ENCODE results near the gene MSTO1. TPM values are rescaled to one million over a fixed set of nuclear protein-coding genes. Genes with fewer than 3 reads are reported as not detected.
"Not testable (repeated sequence)": the region's sequence is repeated elsewhere in the genome, so short reads cannot be mapped to it uniquely, and the experiment has no call there.

MSTO1 gene
- 13.4 and 18.7 TPM in 2 replicates for total RNA-seq

GRCh38 chr1:155609515-155610256, at the start of gene MSTO1:
TSS of gene MSTO1 (plus strand) at chr1:155610218. CDS start at chr1:155610249, 31 bp downstream.
- DNase-seq (ENCODE audit: low read depth in 2 of 2): peak; percentile 94 to 99

DNA sequence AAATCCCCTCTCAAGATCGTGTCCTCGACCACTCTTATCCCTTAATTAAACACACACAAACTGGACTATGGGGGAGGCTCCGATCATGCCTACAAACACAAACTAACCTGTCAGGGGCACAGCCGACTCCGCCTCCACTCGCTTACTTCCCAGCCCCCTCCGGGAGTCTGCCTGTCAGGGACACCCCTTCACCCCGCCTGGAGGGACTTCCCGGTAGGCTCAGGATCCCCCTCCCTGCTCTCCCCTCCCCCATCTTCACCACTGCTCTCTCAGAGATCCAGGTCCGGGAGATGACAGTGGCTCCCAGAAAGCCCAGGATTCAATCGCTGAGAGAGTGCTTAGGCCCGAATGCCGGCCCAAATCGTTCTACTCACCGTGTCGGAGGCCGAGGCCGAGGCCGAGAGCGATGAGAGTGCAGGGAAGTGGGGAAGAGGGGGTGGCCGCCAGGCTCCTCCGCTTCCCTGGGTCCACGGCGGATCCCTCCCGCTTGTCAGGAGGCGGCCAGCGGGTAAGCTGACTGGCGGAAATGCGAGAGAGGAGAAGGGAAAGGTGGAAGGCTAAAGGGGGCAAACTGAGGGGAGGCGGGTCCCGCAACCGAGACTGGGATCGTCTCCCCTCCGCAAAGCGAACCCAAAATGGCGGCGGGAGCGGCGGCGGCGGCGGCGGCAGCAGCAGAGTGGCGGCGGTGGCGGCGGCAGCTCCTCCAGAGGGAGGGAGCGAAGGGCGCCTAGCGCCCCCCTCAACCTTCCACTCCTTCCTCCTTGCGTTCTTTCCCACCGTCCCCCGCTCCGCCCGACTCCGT, 48.0 kb upstream of the MSTO1 start:
- DNase-seq (ENCODE audit: low read depth in 2 of 2): peak in 1 of 2 donors; percentile 3

GRCh38 chr1:155562581-155563376, 47.2 kb upstream of the MSTO1 start, which contains the start of gene ASH1L:
TSS of gene ASH1L (minus strand) at chr1:155562803. CDS start at chr1:155521519, 41,284 bp downstream.
- DNase-seq (ENCODE audit: low read depth in 2 of 2): peak; percentile 83 to 94

DNA sequence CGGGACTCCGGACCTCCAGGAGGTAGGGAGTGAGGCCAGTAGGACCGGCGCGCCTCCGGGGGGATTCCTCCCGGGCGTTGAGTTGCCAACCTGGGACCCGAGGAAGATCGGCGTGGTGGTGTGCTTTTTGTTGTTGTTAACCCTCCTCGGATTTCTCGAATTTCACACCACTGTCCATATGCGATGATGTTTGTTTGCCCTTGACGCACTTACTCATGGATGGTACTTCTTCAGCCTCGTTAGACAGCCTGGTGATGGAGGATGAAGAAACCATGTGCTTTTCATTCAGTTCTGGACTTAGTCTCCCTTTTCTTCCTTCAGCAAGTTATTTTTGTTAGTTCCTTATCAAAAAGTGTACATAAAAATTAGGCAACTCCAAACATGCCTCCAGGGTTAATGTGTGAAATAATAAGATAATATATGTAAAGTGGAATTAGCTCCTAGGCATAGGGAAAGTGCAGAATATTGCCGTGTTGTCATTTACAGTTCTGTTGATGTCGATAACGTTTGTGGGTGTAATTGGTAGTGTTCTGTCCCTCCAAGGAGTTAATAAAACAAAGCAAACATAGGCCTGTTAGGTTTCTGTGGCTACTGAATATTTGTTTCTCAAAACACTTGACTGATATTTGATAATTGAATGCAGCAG, 46.5 kb upstream of the MSTO1 start:
- DNase-seq (ENCODE audit: low read depth in 2 of 2): peak in 1 of 2 donors; percentile 51

DNA sequence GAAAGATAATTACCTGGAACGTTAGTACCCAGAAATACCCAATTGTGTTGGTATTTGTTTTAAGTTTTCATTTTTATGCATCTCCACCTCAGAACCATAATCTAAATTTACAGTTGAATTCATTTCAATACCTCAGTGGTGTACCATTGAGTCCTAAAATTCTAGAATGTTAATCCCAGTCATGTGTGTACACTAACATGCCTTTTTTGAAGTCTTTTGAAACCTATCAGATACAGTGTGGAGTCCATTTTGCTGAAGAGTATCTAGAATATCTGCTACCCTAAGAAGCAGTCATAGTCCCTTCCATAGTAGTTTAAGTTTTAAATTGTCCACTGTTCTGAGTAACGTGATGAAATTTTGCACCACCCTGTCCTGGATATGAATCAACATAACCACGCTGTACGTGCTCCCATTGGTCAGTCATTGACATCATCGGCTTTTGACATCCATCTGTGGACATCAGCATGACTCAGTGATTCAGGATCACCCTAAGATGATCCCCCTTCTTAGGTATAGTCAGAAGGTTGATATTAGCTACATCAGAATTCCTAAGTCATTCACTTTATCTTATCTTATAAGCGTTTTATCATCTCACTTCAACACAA, 39.9 kb upstream of the MSTO1 start:
- DNase-seq (ENCODE audit: low read depth in 2 of 2): no peak

- no peak for DNase-seq (ENCODE audit: low read depth in 2 of 2)
Observed at GRCh38 chr1:155570593-155570990, 39.4 kb upstream of the MSTO1 start.

DNA sequence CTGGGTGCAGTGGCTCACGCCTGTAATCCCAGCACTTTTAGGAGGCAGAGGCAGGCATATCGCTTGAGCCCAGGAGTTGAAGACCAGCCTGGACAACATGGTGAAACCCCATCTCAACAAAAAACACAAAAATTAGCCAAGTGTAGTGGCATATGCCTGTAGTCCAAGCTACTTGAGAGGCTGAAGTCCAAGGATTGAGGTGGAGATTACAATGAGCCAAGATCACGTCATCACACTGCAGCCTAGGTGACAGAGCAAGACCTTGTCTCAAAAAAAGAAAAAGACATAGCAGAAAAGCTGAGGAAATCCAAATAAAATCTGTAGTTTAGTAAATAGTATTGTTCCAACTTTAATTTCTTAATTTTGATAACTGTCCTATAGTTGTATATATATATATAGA, 35.9 kb upstream of the MSTO1 start:
- DNase-seq (ENCODE audit: low read depth in 2 of 2): no peak

DNA sequence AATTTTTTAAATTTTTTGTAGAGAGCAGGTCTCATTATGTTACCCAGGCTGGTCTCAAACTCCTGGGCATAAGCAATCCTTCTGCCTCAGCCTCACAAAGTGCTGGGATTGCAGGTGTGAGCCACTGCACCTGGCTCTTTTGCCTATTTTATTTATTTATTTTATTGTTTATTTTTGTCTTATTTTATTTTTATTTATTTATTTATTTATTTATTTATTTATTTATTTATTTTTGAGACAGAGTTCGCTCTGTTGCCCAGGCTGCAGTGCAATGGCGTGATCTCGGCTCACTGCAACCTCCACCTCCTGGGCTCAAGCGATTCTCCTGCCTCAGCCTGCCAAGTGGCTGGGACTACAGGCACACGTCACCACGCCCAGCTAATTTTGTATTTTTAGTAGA, 34.4 kb upstream of the MSTO1 start:
- DNase-seq (ENCODE audit: low read depth in 2 of 2): not testable (repeated sequence)

DNA sequence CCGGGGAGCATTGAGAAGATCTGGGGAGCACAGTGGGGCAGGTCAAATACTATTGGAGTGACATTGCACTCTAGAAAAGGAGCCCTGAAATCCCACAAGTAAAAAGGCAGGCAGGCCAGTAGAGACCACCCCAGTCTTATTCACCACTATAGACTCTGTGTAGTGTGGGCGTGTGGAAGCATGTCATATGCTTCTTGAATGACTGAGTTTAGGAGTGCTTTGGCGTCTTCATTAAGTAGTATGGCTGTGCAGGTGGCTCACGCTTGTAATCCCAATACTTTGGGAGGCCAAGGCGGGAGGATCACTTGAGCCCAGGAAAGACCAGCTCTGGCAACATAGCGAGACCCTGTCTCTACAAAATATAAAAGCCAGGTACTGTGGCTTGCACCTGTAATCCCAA, 26.2 kb upstream of the MSTO1 start:
- DNase-seq (ENCODE audit: low read depth in 2 of 2): not testable (repeated sequence)

DNA sequence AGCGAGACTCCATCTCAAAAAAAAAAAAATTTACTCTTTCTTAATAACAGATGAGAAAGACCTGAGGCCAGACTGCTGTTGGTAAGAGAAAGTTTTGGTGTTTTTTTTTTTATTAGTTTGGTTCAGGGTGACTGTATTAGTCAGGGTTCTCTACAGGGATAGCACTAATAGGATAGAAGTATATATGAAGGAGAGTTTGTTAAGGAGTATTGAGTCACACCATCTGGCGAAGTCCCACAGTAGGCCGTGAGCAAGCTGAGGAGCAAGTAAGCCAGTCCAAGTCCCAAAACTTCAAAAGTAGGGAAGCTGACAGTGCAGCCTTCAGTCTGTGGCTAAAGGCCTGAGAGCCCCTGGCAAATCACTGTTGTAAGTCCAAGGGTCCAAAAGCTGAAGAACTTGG, 20.7 kb upstream of the MSTO1 start:
- not testable (repeated sequence) for DNase-seq (ENCODE audit: low read depth in 2 of 2)

DNA sequence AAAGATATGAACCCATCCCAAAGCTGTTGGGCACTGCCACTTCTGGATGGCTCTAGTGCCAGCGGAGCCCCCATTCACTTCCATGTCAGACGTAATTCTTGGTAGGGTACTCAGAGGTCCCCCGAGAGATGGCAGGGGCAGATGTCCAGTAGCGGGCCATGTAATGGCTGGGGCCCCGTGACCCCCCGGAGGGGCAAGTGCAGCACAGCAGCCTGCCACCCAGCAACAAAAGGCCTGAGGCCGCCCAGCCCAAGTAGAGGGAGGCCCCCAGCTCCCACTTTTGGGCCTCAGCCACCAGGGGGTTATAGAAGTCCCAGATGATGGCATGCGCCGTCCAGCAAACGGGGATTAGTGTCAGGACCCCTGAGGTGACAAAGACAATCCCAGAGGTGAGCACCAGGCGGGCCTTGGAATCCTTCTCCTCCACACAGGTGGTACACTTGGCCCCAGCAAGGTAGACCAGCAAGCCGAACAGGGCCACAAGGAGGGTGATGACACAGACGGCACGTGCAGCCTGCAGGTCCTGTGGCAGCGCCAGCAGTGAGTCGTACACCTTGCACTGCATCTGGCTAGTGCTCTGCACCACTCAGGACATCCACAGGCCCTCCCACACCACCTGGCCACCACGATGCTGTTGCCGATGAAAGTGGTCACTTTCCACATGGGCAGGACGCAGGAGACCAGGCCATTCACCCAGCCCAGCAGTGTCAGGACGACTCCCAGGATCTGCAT, 19.3 kb upstream of the MSTO1 start:
- not testable (repeated sequence) for DNase-seq (ENCODE audit: low read depth in 2 of 2)

DNA sequence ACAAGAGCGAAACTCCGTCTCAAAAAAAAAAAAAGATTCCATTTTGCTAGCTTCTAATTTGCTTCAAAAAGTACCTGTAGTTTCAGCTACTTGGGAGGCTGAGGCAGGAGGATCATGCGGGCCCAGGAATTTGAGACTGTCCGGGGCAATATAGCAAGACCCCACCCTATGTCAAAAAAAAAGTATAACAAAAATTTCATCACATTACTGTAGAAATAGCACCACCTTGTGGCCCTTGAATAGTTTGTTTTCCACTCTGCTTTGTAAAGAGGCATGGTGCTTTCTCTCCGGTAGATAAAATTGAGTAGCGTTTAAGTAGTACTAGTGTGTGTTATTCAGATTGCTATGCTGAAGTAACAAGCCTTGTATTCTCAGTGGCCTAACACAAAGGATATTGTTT, 18.2 kb upstream of the MSTO1 start:
- DNase-seq (ENCODE audit: low read depth in 2 of 2): peak; percentile 65 to 76

- DNase-seq (ENCODE audit: low read depth in 2 of 2): not testable (repeated sequence)
Observed at GRCh38 chr1:155595877-155596474, 14.0 kb upstream of the MSTO1 start.

GRCh38 chr1:155596864-155597263, 13.2 kb upstream of the MSTO1 start:
- no peak for DNase-seq (ENCODE audit: low read depth in 2 of 2)

GRCh38 chr1:155598842-155599331, 11.1 kb upstream of the MSTO1 start:
- DNase-seq (ENCODE audit: low read depth in 2 of 2): peak in 1 of 2 donors; percentile 34

GRCh38 chr1:155599828-155600572, 10.0 kb upstream of the MSTO1 start:
- DNase-seq (ENCODE audit: low read depth in 2 of 2): not testable (repeated sequence)

DNA sequence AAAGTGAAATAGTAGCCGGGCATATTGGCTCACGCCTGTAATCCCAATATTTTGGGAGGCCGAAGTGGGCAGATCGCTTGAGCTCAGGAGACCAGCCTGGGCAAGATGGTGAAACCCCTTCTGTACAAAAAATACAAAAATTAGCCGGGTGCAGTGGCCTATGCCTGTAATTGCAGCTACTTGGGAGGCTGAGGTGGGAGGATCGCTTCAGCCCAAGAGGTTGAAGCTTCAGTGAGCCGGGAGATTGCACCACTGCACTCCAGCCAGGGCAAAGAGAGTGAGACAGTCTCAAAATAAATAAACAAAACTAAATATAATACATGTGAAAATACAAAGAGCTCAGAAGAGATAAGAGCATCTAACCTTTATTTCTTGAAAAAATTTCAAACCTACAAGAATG, 2.3 kb upstream of the MSTO1 start:
- DNase-seq (ENCODE audit: low read depth in 2 of 2): no peak

DNA sequence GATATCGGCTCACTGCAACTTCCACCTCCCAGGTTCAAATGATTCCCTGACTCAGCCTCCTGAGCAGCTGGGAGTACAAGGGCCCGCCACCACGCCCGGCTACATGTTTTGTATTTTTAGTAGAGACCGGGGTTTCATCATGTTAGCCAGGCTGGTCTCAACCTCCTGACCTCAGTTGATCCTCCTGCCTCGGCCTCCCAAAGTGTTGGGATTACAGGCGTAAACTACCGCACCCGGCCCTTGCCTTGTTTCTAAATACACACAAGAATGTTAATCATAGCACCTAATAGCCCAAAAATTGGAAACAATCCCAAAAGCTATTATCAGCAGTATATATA, 1.2 kb upstream of the MSTO1 start:
- no peak for DNase-seq (ENCODE audit: low read depth in 2 of 2)

- not testable (repeated sequence) for DNase-seq (ENCODE audit: low read depth in 2 of 2)
Observed at GRCh38 chr1:155610257-155610647, 234 bp downstream of the MSTO1 start.
